Kidney tubule cell (primary cell): Measurements from ENCODE around the gene HDAC5.
A peak's percentile ranks its signal among the peaks of the same experiment; 100 is the strongest.
"Not testable (repeated sequence)": the region's sequence is repeated elsewhere in the genome, so short reads cannot be mapped to it uniquely, and the experiment has no call there.

Source experiments
- DNase-seq: peaks from one replicate; pipeline ENCODE4 v3.0.0-alpha.2; 2018; ENCODE audit warnings: low spot score

Gene HDAC5

GRCh38 chr17:44110823-44111633 lies 12.4 kb downstream of the HDAC5 start:
- peak; percentile 92 for DNase-seq

GRCh38 chr17:44110011-44110686 lies 13.3 kb downstream of the HDAC5 start:
- DNase-seq, result no peak

- no peak for DNase-seq
Observed at GRCh38 chr17:44109312-44109630, 14.2 kb downstream of the HDAC5 start.

- DNase-seq, result peak; percentile 81
Observed at GRCh38 chr17:44108440-44109311, 14.8 kb downstream of the HDAC5 start.

GRCh38 chr17:44106801-44107200 lies 16.6 kb downstream of the HDAC5 start:
- no peak for DNase-seq

GRCh38 chr17:44105941-44106340 lies 17.5 kb downstream of the HDAC5 start:
- no peak for DNase-seq

GRCh38 chr17:44105483-44105882 lies 18.0 kb downstream of the HDAC5 start:
- DNase-seq, result no peak

- no peak for DNase-seq
Observed at GRCh38 chr17:44102849-44103622, 20.4 kb downstream of the HDAC5 start.

- DNase-seq, result not testable (repeated sequence)
Observed at GRCh38 chr17:44101858-44102257, 21.6 kb downstream of the HDAC5 start.

GRCh38 chr17:44097110-44097958 lies 26.1 kb downstream of the HDAC5 start:
- peak; percentile 65 for DNase-seq

- peak; percentile 28 for DNase-seq
Observed at GRCh38 chr17:44095647-44096496, 27.6 kb downstream of the HDAC5 start.

- no peak for DNase-seq
Observed at GRCh38 chr17:44095388-44095646, 28.1 kb downstream of the HDAC5 start.

- no peak for DNase-seq
Observed at GRCh38 chr17:44094701-44095387, 28.6 kb downstream of the HDAC5 start.

- no peak for DNase-seq
Observed at GRCh38 chr17:44093231-44093900, 30.1 kb downstream of the HDAC5 start.

GRCh38 chr17:44092051-44092450 lies 31.4 kb downstream of the HDAC5 start:
- no peak for DNase-seq

GRCh38 chr17:44091200-44091997 lies 32.0 kb downstream of the HDAC5 start:
- no peak for DNase-seq

GRCh38 chr17:44088254-44088653 lies 35.2 kb downstream of the HDAC5 start:
- no peak for DNase-seq

GRCh38 chr17:44087319-44087718 lies 36.1 kb downstream of the HDAC5 start:
- no peak for DNase-seq
